ENCODE results near the gene SFTPD.

The SFTPD gene

GRCh38 chr10:79938728-79939406 is 10.0 kb downstream of the SFTPD start:
- peaks cover 15% of the 10 kb centered on the region for H3K27me3 ChIP-seq (ENCODE audit: control insufficient read depth, low read length)
- H3K36me3 ChIP-seq (ENCODE audit: control insufficient read depth, low read length): no peaks in the 10 kb centered on the region
- H3K4me2 ChIP-seq (ENCODE audit: low read length): peak overlapping the region; percentile 59
- H3K27ac ChIP-seq (ENCODE audit: low read depth, low read length): peak overlapping the region; percentile 52
- no peaks in the 10 kb centered on the region for H3K79me2 ChIP-seq (ENCODE audit: control insufficient read depth, low read length)
- TF ChIP-seq, protein P1, sequence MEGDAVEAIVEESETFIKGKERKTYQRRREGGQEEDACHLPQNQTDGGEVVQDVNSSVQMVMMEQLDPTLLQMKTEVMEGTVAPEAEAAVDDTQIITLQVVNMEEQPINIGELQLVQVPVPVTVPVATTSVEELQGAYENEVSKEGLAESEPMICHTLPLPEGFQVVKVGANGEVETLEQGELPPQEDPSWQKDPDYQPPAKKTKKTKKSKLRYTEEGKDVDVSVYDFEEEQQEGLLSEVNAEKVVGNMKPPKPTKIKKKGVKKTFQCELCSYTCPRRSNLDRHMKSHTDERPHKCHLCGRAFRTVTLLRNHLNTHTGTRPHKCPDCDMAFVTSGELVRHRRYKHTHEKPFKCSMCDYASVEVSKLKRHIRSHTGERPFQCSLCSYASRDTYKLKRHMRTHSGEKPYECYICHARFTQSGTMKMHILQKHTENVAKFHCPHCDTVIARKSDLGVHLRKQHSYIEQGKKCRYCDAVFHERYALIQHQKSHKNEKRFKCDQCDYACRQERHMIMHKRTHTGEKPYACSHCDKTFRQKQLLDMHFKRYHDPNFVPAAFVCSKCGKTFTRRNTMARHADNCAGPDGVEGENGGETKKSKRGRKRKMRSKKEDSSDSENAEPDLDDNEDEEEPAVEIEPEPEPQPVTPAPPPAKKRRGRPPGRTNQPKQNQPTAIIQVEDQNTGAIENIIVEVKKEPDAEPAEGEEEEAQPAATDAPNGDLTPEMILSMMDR (IDR thresholded peaks at IDR 0.05; ENCODE audit: low read depth, low read length, poor library complexity, severe bottlenecking): no peak
- no peak for TF ChIP-seq EZH2phosphoT487 (IDR thresholded peaks at IDR 0.05; ENCODE audit: borderline replicate concordance, low read length)
- H3K4me3 ChIP-seq (ENCODE audit: low read length): peak overlapping the region; percentile 44
- H3K9me2 ChIP-seq (replicated peaks; ENCODE audit: control insufficient read depth, low read length): no peaks in the 10 kb centered on the region
- H4K20me1 ChIP-seq (ENCODE audit: control insufficient read depth, insufficient read depth, low read depth, low read length): no peaks in the 10 kb centered on the region
- peaks cover 25% of the 10 kb centered on the region for H3K4me1 ChIP-seq (ENCODE audit: control insufficient read depth, low read length)
- no peaks in the 10 kb centered on the region for H3F3A ChIP-seq (ENCODE audit: control insufficient read depth, insufficient read depth)
- H3K9me3 ChIP-seq (ENCODE audit: control insufficient read depth, insufficient read depth, low read length): no peaks in the 10 kb centered on the region

GRCh38 chr10:79937701-79938151 is 11.2 kb downstream of the SFTPD start:
- no peak overlapping the region; the same call in 1 of the 2 replicates for H3K4me2 ChIP-seq (ENCODE audit: low read length)
- H3F3A ChIP-seq (ENCODE audit: control insufficient read depth, insufficient read depth): no peaks in the 10 kb centered on the region
- H4K20me1 ChIP-seq (ENCODE audit: control insufficient read depth, insufficient read depth, low read depth, low read length): no peaks in the 10 kb centered on the region
- no peaks in the 10 kb centered on the region for H3K79me2 ChIP-seq (ENCODE audit: control insufficient read depth, low read length)
- H3K36me3 ChIP-seq (ENCODE audit: control insufficient read depth, low read length): no peaks in the 10 kb centered on the region
- H3K4me1 ChIP-seq (ENCODE audit: control insufficient read depth, low read length): peaks cover 25% of the 10 kb centered on the region
- peaks cover 12% of the 10 kb centered on the region for H3K27me3 ChIP-seq (ENCODE audit: control insufficient read depth, low read length)
- no peaks in the 10 kb centered on the region for H3K9me3 ChIP-seq (ENCODE audit: control insufficient read depth, insufficient read depth, low read length)
- peak overlapping the region; percentile 44; the same call in 1 of the 2 replicates for H3K4me3 ChIP-seq (ENCODE audit: low read length)
- no peak overlapping the region for H3K27ac ChIP-seq (ENCODE audit: low read depth, low read length)
- H3K9me2 ChIP-seq (replicated peaks; ENCODE audit: control insufficient read depth, low read length): no peaks in the 10 kb centered on the region
- TF ChIP-seq, protein P1 (IDR thresholded peaks at IDR 0.05; ENCODE audit: low read depth, low read length, poor library complexity, severe bottlenecking): no peak
- no peak for TF ChIP-seq EZH2phosphoT487 (IDR thresholded peaks at IDR 0.05; ENCODE audit: borderline replicate concordance, low read length)

GRCh38 chr10:79936625-79937615 is 12.0 kb downstream of the SFTPD start:
- no peak overlapping the region for H3K4me2 ChIP-seq (ENCODE audit: low read length)
- TF ChIP-seq, protein P1 (IDR thresholded peaks at IDR 0.05; ENCODE audit: low read depth, low read length, poor library complexity, severe bottlenecking): no peak
- no peaks in the 10 kb centered on the region for H3K9me3 ChIP-seq (ENCODE audit: control insufficient read depth, insufficient read depth, low read length)
- H4K20me1 ChIP-seq (ENCODE audit: control insufficient read depth, insufficient read depth, low read depth, low read length): no peaks in the 10 kb centered on the region
- H3K27ac ChIP-seq (ENCODE audit: low read depth, low read length): no peak overlapping the region
- H3K27me3 ChIP-seq (ENCODE audit: control insufficient read depth, low read length): peaks cover 12% of the 10 kb centered on the region
- no peaks in the 10 kb centered on the region for H3K9me2 ChIP-seq (replicated peaks; ENCODE audit: control insufficient read depth, low read length)
- no peaks in the 10 kb centered on the region for H3K36me3 ChIP-seq (ENCODE audit: control insufficient read depth, low read length)
- no peaks in the 10 kb centered on the region for H3F3A ChIP-seq (ENCODE audit: control insufficient read depth, insufficient read depth)
- no peaks in the 10 kb centered on the region for H3K79me2 ChIP-seq (ENCODE audit: control insufficient read depth, low read length)
- H3K4me1 ChIP-seq (ENCODE audit: control insufficient read depth, low read length): peaks cover 25% of the 10 kb centered on the region
- H3K4me3 ChIP-seq (ENCODE audit: low read length): no peak overlapping the region
